HepG2 (cell line): ENCODE data around the gene RBP2. TPM values are rescaled to one million over a fixed set of nuclear protein-coding genes. Genes with fewer than 3 reads are reported as not detected.

ENCODE experiments used
- ATAC-seq: fragments of 200-7000 bp; cut with Tn5 transposase; 3 replicates; pipeline ENCODE4 v1.9.1; 2020; ENCODE audit warnings: mild to moderate bottlenecking, moderate library complexity
- BruUV-seq: library from RNA; stranded (reverse); fragments of 400-500 nt; replicated peaks from 2 replicates; lab custom pipeline; 2021; lab: Mats Ljungman, UMichigan
- CTCF ChIA-PET: fragments of 300-600 bp; formaldehyde crosslinking; extraction: SDS; loops from one replicate; lab custom pipeline; 2021; ENCODE audit warnings: low total read pairs, inconsistent platforms, low intra/inter-chr PET ratio; lab: Yijun Ruan, JAX
- POLR2A ChIA-PET: fragments of 350-600 bp; sonication (Branson Sonifier 250); formaldehyde crosslinking; loops from one replicate; lab custom pipeline; 2020; ENCODE audit warnings: antibody characterized with exemption, inconsistent platforms; lab: Yijun Ruan, JAX
- DNase-seq: peaks from one replicate; pipeline ENCODE4 v3.0.0-alpha.2; 2015; ENCODE audit warnings: low spot score
- FAIRE-seq: peaks from 3 replicates; lab custom pipeline; 2011; peaks lifted over from hg19 to GRCh38; lab: Jason Lieb, UNC
- H2AFZ ChIP-seq: one replicate; pipeline ENCODE4 v1.6.1; 2011; ENCODE audit warnings: low read length, inconsistent platforms
- H3K27ac ChIP-seq: fragments of 300-600 bp; 3 replicates; pipeline ENCODE4 v1.8.0; 2011; ENCODE audit warnings: mixed run types, mild to moderate bottlenecking, mixed read lengths, low read length, inconsistent platforms; ENCODE audit not compliant: insufficient read depth; ENCODE audit errors: extremely low read length
- H3K27me3 ChIP-seq, 2 experiments: fragments of 200-600 bp in 1 of 2; 2 replicates in 1 of 2; 3 replicates in 1 of 2; pipeline versions ENCODE4 v1.6.0 to v1.8.0; 2011; ENCODE audit warnings: low read length in 2 of 2, mild to moderate bottlenecking in 2 of 2, moderate library complexity in 2 of 2, inconsistent platforms in 1 of 2; ENCODE audit not compliant: insufficient read depth in 2 of 2, control insufficient read depth in 1 of 2
- H3K36me3 ChIP-seq, 2 experiments: fragments of 200-600 bp in 1 of 2; replicated peaks in 1 of 2; 2 replicates in 1 of 2; 3 replicates in 1 of 2; pipeline versions ENCODE4 v1.5.1 to v1.8.0; 2011; ENCODE audit warnings: low read length in 2 of 2, inconsistent platforms in 1 of 2; ENCODE audit not compliant: insufficient read depth in 2 of 2, control insufficient read depth in 1 of 2
- H3K4me1 ChIP-seq: 2 replicates; pipeline ENCODE4 v1.5.1; 2012; ENCODE audit warnings: low read length, inconsistent platforms; ENCODE audit not compliant: insufficient read depth
- H3K4me2 ChIP-seq: 2 replicates; pipeline ENCODE4 v1.6.0; 2011; ENCODE audit warnings: low read depth, low read length, inconsistent platforms
- H3K4me3 ChIP-seq, 3 experiments: fragments of 200-600 bp in 1 of 3; sonication (generic), shearing (Covaris generic) in 1 of 3; replicated peaks in 1 of 3; 2 replicates each; pipeline ENCODE4 v1.5.1; 2011 to 2016; ENCODE audit warnings: low read length in 3 of 3, inconsistent platforms in 2 of 3, low read depth in 2 of 3, mild to moderate bottlenecking in 2 of 3, control low read depth in 1 of 3, mixed read lengths in 1 of 3; ENCODE audit not compliant: insufficient read depth in 1 of 3
- H3K79me2 ChIP-seq: one replicate; pipeline ENCODE4 v1.6.1; 2011; ENCODE audit warnings: low read length, inconsistent platforms; ENCODE audit not compliant: insufficient read depth
- H3K9ac ChIP-seq: 2 replicates; pipeline ENCODE4 v1.6.0; 2011; ENCODE audit warnings: mild to moderate bottlenecking, low read depth, low read length, inconsistent platforms; ENCODE audit not compliant: insufficient read depth
- H3K9me3 ChIP-seq: 2 replicates; pipeline ENCODE4 v1.5.1; 2012; ENCODE audit warnings: mild to moderate bottlenecking, low read length
- H4K20me1 ChIP-seq: 2 replicates; pipeline ENCODE4 v1.6.0; 2011; ENCODE audit warnings: inconsistent platforms, mild to moderate bottlenecking, low read length, moderate library complexity; ENCODE audit not compliant: insufficient read depth
- FOXA1 ChIP-seq, 2 experiments: fragments of 450-650 bp in 1 of 2; sonication (generic) in 1 of 2; formaldehyde crosslinking in 1 of 2; IDR thresholded peaks; 2 replicates each; pipeline versions ENCODE4 v1.4.0 to v1.6.1; 2016 to 2020; ENCODE audit warnings: missing genetic modification reagents in 1 of 2
- GATAD2A ChIP-seq: IDR thresholded peaks from 2 replicates; pipeline ENCODE4 v1.6.1; 2016
- HNF4A ChIP-seq: sonication (generic); formaldehyde crosslinking; IDR thresholded peaks from 2 replicates; pipeline ENCODE4 v1.4.0; 2020; ENCODE audit warnings: missing genetic modification reagents
- KMT2A ChIP-seq: sonication (generic); formaldehyde crosslinking; IDR thresholded peaks from 2 replicates; pipeline ENCODE4 v1.4.0; 2020; ENCODE audit warnings: missing genetic modification reagents
- NCOA5 ChIP-seq: sonication (generic); formaldehyde crosslinking; IDR thresholded peaks from 2 replicates; pipeline ENCODE4 v1.4.0; 2020; ENCODE audit warnings: missing genetic modification reagents
- NR2F6 ChIP-seq, 2 experiments: IDR thresholded peaks; 2 replicates each; pipeline ENCODE4 v1.6.1; 2016; ENCODE audit warnings: antibody characterized with exemption in 1 of 2, mild to moderate bottlenecking in 1 of 2
- RNF2 ChIP-seq: fragments of 450-650 bp; conservative IDR thresholded peaks from 2 replicates; pipeline ENCODE4 v1.6.1; 2016; ENCODE audit warnings: low read depth
- ZNF121 ChIP-seq: sonication (generic); formaldehyde crosslinking; IDR thresholded peaks from 2 replicates; pipeline ENCODE4 v1.5.0; 2020; ENCODE audit warnings: mild to moderate bottlenecking, missing genetic modification reagents
- ZNF20 ChIP-seq: sonication (generic); formaldehyde crosslinking; IDR thresholded peaks from 2 replicates; pipeline ENCODE4 v1.4.0; 2020; ENCODE audit warnings: mild to moderate bottlenecking, moderate library complexity, missing genetic modification reagents
- ZNF224 ChIP-seq: sonication (generic); formaldehyde crosslinking; IDR thresholded peaks from 2 replicates; pipeline ENCODE4 v1.5.0; 2020; ENCODE audit warnings: mild to moderate bottlenecking, missing genetic modification reagents
- ZNF382 ChIP-seq: sonication (generic); formaldehyde crosslinking; IDR thresholded peaks from 2 replicates; pipeline ENCODE4 v1.5.0; 2020; ENCODE audit warnings: missing genetic modification reagents, mild to moderate bottlenecking, borderline replicate concordance
- ZNF513 ChIP-seq: sonication (generic); formaldehyde crosslinking; conservative IDR thresholded peaks from 2 replicates; pipeline ENCODE4 v1.5.0; 2020; ENCODE audit warnings: missing genetic modification reagents
- ZNF557 ChIP-seq: sonication (generic); formaldehyde crosslinking; IDR thresholded peaks from 2 replicates; pipeline ENCODE4 v1.4.0; 2020; ENCODE audit warnings: missing genetic modification reagents
- ZNF724P ChIP-seq: sonication (generic); formaldehyde crosslinking; IDR thresholded peaks from 2 replicates; pipeline ENCODE4 v1.8.0; 2022; ENCODE audit warnings: missing genetic modification reagents, borderline replicate concordance
- ZSCAN20 ChIP-seq: sonication (generic); formaldehyde crosslinking; IDR thresholded peaks from 2 replicates; pipeline ENCODE4 v1.4.0; 2020; ENCODE audit warnings: missing genetic modification reagents, mild to moderate bottlenecking, borderline replicate concordance
- in situ Hi-C: cut with HindIII; loops from 2 replicates; pipeline ENCODE4 v1.10.0; 2017; ENCODE audit warnings: low pct_unique_long_range_greater_than_20kb; ENCODE audit not compliant: extremely low pct_ligation_motif_present
- intact Hi-C: fragments of 100-400 bp; cut with micrococcal nuclease; formaldehyde crosslinking; loops from one replicate; pipeline ENCODE4 v1.10.0; 2022; ENCODE audit not compliant: unreplicated experiment
- polyA plus RNA-seq, 8 experiments: library from polyadenylated mRNA; depleted of rRNA in 3 of 8; stranded (reverse) in 7 of 8; unstranded in 1 of 8; fragments of >200 nt; fragmentation: Illumina TruSeq in 4 of 8; extraction: Trizol in 4 of 8; gene quantifications; 2 replicates each; pipeline versions ENCODE4 v1.2.1 to v1.2.3, GENCODE V29; 2011 to 2016; ENCODE audit warnings: low read depth in 4 of 8, missing spikeins in 1 of 8, mixed read lengths in 1 of 8; ENCODE audit not compliant: insufficient read depth in 1 of 8
- total RNA-seq, 5 experiments: library from RNA; depleted of rRNA; stranded (reverse); fragments of >200 nt; fragmentation: Illumina TruSeq; extraction: Trizol; gene quantifications; 2 replicates each; pipeline ENCODE4 v1.2.3, GENCODE V29; 2016; ENCODE audit warnings: low read depth in 1 of 5

The RBP2 gene
- total and polyA plus RNA-seq, 2 of the 13 experiments (the other 11 are each of a cell fraction or from before 2014, with no cell fraction given), result 0.17 to 2.5 TPM

- H2AFZ ChIP-seq, result no peak overlapping the region
Measured at GRCh38 chr3:139460076-139460475, 16.2 kb downstream of the RBP2 start.

More at GRCh38 chr3:139460076-139460475, 16.2 kb downstream of the RBP2 start:
- H3K4me1 ChIP-seq, result no peaks in the 10 kb centered on the region
- BruUV-seq, result no TSS peak
- intact Hi-C loops (no loop called here), in situ Hi-C loops (no loop called here)
- H4K20me1 ChIP-seq, result no peaks in the 10 kb centered on the region
- H3K9me3 ChIP-seq, result no peaks in the 10 kb centered on the region
- H3K4me2 ChIP-seq, result no peak overlapping the region
- no peak overlapping the region for H3K27ac ChIP-seq
- no peak overlapping the region for H3K4me3 ChIP-seq
- no peaks in the 10 kb centered on the region for H3K79me2 ChIP-seq
- H3K27me3 ChIP-seq, result no peaks in the 10 kb centered on the region
- no peak overlapping the region for H3K9ac ChIP-seq
- H3K36me3 ChIP-seq, result no peaks in the 10 kb centered on the region
- FAIRE-seq (no peak), ATAC-seq (no peak), DNase-seq (no peak)
- no peak for TF ChIP-seq NCOA5 (CRISPR knock-in tag)
- no peak for TF ChIP-seq ZSCAN20 (CRISPR knock-in tag)
- TF ChIP-seq ZNF224, result no peak
- TF ChIP-seq RNF2, result no peak
- no peak for TF ChIP-seq ZNF513 (CRISPR knock-in tag)
- TF ChIP-seq ZNF557 (CRISPR knock-in tag), result no peak
- TF ChIP-seq ZNF382 (CRISPR knock-in tag), result no peak
- no peak for TF ChIP-seq ZNF121 (CRISPR knock-in tag)
- no peak for TF ChIP-seq KMT2A (CRISPR knock-in tag)
- no peak for TF ChIP-seq ZNF724P (CRISPR knock-in tag)
- TF ChIP-seq NR2F6 (IDR thresholded peaks at IDR 0.05), result no peak
- no peak for TF ChIP-seq NR2F6 (CRISPR knock-in tag; IDR thresholded peaks at IDR 0.05)
- TF ChIP-seq FOXA1 (IDR thresholded peaks at IDR 0.05), result no peak
- no peak for TF ChIP-seq FOXA1 (CRISPR knock-in tag; IDR thresholded peaks at IDR 0.05)
- no peak for TF ChIP-seq GATAD2A (CRISPR knock-in tag)
- no peak for TF ChIP-seq ZNF20 (CRISPR knock-in tag)
- no peak for TF ChIP-seq HNF4A
- ChIA-PET POLR2A (no interaction called here), CTCF (no interaction called here)
